ENCODE data around the gene SKA2.

Gene SKA2

DNA sequence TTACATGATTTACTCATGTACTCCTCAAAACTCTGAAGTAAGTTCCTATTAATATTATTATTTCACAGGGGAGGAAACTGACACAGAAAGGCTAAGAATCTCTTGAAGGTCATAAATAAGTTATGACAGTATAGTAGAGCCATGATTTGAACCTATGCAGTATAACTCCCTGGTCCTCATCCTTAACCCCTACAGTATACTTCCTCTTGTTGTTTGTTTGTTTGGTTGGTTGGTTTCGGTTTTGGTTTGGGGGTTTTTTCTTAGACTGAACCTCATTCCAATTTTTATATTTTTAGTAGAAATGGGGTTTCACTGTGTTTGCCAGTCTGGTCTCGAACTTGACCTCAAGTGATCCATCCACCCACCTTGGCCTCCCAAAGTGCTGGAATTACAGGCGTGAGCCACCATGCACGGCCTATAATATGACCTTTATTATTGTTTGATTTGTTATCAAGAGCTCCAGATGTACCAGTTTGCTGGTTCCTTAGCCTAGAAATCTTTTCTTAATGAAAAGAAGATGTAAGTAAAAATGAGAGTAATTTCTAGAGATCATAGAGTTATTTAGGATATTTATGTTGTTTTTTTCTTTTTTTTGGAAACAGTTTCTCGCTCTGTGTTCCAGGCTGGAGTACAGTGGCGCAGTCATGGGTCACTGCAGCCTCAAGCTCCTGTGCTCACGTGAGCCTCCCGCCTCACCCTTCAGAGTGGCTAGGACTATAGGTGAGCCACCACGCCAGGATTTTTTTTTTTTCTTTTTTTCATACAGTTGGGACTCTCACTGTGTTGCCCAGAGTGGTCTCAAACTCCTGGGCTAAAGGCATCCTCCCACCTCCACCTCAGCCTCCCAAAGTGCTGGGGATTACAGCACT is 5.4 kb upstream of the SKA2 start:
- no peak for DNase-seq
- intact Hi-C loops (cut with DNase I; ENCODE audit: low total_unique reads), result no loop called here
- Histone ChIP-seq H3K27me3 (no peaks in the 10 kb centered on the region), H3K36me3 (no peaks in the 10 kb centered on the region), H3K4me3 (no peak overlapping the region), H3K4me1 (peaks cover 0 to 8% (median 6%) of the 10 kb centered on the region in 4 donors), H3K9me3 (no peaks in the 10 kb centered on the region), H3K27ac (no peak overlapping the region)
- no peak for TF ChIP-seq CTCF (IDR thresholded peaks at IDR 0.05)

GRCh38 chr17:59155439-59156177 is 622 bp upstream of the SKA2 start, which contains the start of gene PRR11:
Gene PRR11, plus strand, starts transcription at chr17:59155746. Its CDS starts 14,007 bp downstream, at chr17:59169753.
- Histone ChIP-seq H3K9me3 (no peaks in the 10 kb centered on the region), H3K27ac (peak within 1 kb of the TSS; percentile 63 to 82), H3K4me3 (peak within 1 kb of the TSS; percentile 75 to 76), H3K27me3 (no peaks in the 10 kb centered on the region), H3K4me1 (peaks cover 0 to 22% (median 6%) of the 10 kb centered on the region in 4 donors), H3K36me3 (no peaks in the 10 kb centered on the region)
- DNase-seq, result peak; percentile 98 to 99
- intact Hi-C loops (cut with DNase I; ENCODE audit: low total_unique reads), result loop anchor here (2.0 kb wide), 1 partner anchor 49 kb away; the partner anchor contains the start of gene TRIM37
- no peak for TF ChIP-seq CTCF (IDR thresholded peaks at IDR 0.05)

DNA sequence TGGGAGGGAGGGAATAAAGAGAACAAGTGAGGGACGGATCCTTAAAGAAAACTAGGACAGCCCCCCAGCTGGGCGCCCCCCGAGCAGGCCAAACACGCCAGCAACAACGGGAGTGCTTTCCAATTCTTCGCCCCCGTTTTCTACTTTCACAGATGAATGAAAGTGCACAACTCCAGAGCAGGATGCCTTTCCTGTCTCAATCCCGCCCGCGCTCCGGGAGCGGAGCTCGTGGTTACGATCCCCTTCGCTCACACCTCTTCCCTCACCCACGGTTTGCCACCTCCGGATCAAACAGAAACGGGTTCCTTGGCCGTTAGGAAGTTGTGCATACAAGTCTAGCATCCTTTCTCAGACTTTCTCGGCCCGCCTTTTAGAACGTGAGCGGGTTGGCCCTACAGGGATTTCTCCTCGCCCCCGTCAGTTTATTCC is 680 bp downstream of the SKA2 start:
- H3K27ac ChIP-seq, result peak overlapping the region; percentile 63 to 82
- peaks cover 0 to 22% (median 6%) of the 10 kb centered on the region in 4 donors for H3K4me1 ChIP-seq
- H3K27me3 ChIP-seq, result no peaks in the 10 kb centered on the region
- peak in 1 of 2 donors; percentile 40 for DNase-seq
- H3K9me3 ChIP-seq, result no peaks in the 10 kb centered on the region
- no peak for TF ChIP-seq CTCF (IDR thresholded peaks at IDR 0.05)
- H3K4me3 ChIP-seq, result peak overlapping the region; percentile 75 to 76
- intact Hi-C loops (cut with DNase I; ENCODE audit: low total_unique reads), result loop anchor here (2.0 kb wide), 1 partner anchor 48 kb away; the partner anchor contains the start of gene TRIM37
- H3K36me3 ChIP-seq, result no peaks in the 10 kb centered on the region

DNA sequence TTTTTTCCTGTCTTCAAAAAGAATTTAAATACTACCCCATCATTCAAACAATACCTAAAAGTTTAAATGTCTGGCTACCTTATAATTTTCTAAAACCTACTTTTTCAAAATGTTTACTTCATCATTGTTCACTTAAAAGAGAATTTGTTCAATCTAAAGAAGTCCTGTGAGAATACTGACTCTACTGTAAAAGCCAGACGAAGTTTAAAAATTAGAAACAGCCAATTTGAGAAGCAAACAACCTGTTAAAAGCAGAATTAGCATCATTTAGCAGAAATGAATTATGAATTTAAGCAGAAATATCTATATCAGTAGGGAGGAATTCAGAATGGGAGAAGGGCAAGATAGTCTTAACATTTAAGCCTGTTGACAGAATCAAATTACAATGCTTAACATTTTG is 2.1 kb downstream of the SKA2 start:
- intact Hi-C loops (cut with DNase I; ENCODE audit: low total_unique reads), result no loop called here
- Histone ChIP-seq H3K4me1 (peaks cover 0 to 22% (median 6%) of the 10 kb centered on the region in 4 donors), H3K9me3 (no peaks in the 10 kb centered on the region), H3K27ac (peak overlapping the region; percentile 63 to 82), H3K36me3 (no peaks in the 10 kb centered on the region), H3K27me3 (no peaks in the 10 kb centered on the region), H3K4me3 (no peak overlapping the region)
- DNase-seq, result no peak
- TF ChIP-seq CTCF (IDR thresholded peaks at IDR 0.05), result no peak

DNA sequence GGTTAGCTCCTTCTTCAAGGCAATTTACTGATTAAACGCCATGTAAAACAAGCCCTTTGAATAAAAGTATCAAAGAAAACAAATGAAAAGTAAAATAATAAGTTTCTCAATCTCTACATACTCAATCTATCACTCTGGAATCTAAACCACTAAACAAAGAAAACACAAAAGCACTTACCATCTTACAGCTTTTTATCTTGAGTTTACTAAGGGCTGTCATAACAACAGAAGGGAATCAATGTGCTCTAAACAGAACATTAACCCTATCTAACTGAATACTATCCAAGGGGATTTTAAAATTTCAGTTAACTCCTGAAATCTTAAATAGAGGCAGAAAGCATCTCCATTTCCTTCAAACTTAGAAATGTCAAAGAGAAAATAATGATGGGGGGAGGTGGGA is 3.4 kb downstream of the SKA2 start:
- Histone ChIP-seq H3K9me3 (no peaks in the 10 kb centered on the region), H3K4me1 (peaks cover 0 to 22% (median 6%) of the 10 kb centered on the region in 4 donors), H3K27ac (no peak overlapping the region), H3K27me3 (no peaks in the 10 kb centered on the region), H3K4me3 (no peak overlapping the region), H3K36me3 (no peaks in the 10 kb centered on the region)
- intact Hi-C loops (cut with DNase I; ENCODE audit: low total_unique reads), result no loop called here
- no peak for TF ChIP-seq CTCF (IDR thresholded peaks at IDR 0.05)
- no peak for DNase-seq

Measured in tibial artery (tissue), 4 donors.